ENCODE measurements around the gene RPL10A.

The RPL10A gene

DNA sequence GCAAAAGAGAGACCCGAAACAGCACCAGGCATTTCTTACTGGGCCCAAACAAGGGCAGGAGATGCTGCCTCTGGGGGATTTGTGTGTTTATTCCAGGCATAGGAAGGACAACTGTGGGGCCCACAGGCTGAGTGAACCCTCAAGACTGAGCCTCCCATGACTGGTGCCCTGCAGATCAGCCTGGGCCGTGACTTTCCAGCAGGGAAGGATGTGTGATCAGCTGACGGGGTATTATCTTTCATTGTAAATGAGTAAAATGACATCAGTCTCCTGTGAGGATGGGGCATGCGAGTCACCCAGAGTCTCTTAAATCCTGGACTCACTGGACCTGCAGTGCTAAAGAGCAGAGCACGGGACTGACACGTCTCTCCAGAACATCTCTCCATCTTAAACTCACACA is 32.6 kb downstream of the RPL10A start:
- Histone ChIP-seq H3K9me3 (ENCODE audit: control insufficient read depth, insufficient read depth, low read length) (no peaks in the 10 kb centered on the region), H4K20me1 (ENCODE audit: control insufficient read depth, insufficient read depth, low read depth, low read length) (no peaks in the 10 kb centered on the region), H3F3A (ENCODE audit: control insufficient read depth, insufficient read depth) (no peaks in the 10 kb centered on the region), H3K4me1 (ENCODE audit: control insufficient read depth, low read length) (peaks cover 9% of the 10 kb centered on the region), H3K4me3 (ENCODE audit: low read length) (no peak overlapping the region), H3K79me2 (ENCODE audit: control insufficient read depth, low read length) (no peaks in the 10 kb centered on the region), H3K9me2 (replicated peaks; ENCODE audit: control insufficient read depth, low read length) (no peaks in the 10 kb centered on the region), H3K36me3 (ENCODE audit: control insufficient read depth, low read length) (no peaks in the 10 kb centered on the region), H3K27ac (ENCODE audit: low read depth, low read length) (no peak overlapping the region), H3K4me2 (ENCODE audit: low read length) (no peak overlapping the region), H3K27me3 (ENCODE audit: control insufficient read depth, low read length) (peaks cover 59% of the 10 kb centered on the region)
- no peak for TF ChIP-seq EZH2phosphoT487 (IDR thresholded peaks at IDR 0.05; ENCODE audit: borderline replicate concordance, low read length)
- TF ChIP-seq, protein P1, sequence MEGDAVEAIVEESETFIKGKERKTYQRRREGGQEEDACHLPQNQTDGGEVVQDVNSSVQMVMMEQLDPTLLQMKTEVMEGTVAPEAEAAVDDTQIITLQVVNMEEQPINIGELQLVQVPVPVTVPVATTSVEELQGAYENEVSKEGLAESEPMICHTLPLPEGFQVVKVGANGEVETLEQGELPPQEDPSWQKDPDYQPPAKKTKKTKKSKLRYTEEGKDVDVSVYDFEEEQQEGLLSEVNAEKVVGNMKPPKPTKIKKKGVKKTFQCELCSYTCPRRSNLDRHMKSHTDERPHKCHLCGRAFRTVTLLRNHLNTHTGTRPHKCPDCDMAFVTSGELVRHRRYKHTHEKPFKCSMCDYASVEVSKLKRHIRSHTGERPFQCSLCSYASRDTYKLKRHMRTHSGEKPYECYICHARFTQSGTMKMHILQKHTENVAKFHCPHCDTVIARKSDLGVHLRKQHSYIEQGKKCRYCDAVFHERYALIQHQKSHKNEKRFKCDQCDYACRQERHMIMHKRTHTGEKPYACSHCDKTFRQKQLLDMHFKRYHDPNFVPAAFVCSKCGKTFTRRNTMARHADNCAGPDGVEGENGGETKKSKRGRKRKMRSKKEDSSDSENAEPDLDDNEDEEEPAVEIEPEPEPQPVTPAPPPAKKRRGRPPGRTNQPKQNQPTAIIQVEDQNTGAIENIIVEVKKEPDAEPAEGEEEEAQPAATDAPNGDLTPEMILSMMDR (IDR thresholded peaks at IDR 0.05; ENCODE audit: low read depth, low read length, poor library complexity, severe bottlenecking) = no peak

DNA sequence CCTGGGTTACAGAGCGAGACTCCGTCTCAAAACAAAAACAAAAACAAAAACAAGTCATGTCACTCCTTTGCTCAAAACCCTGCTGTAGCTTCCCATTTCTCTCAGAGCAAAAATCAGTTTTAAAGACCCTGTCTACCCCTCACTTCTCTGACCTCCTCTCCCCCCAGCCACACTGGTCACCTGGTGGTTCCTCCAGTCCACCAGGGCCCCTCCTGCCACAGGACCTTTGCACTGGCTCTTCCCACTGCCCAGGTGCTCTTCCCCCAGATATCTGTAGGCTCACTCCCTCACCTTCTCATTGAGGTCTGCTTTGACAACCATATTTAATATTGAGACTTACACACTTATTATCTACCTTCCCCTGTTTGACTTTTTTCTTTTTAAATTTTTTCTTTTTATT is 33.6 kb downstream of the RPL10A start:
- no peaks in the 10 kb centered on the region for H3F3A ChIP-seq (ENCODE audit: control insufficient read depth, insufficient read depth)
- H3K4me1 ChIP-seq (ENCODE audit: control insufficient read depth, low read length) = peaks cover 9% of the 10 kb centered on the region
- H3K79me2 ChIP-seq (ENCODE audit: control insufficient read depth, low read length) = no peaks in the 10 kb centered on the region
- no peaks in the 10 kb centered on the region for H3K9me2 ChIP-seq (replicated peaks; ENCODE audit: control insufficient read depth, low read length)
- no peak overlapping the region for H3K4me3 ChIP-seq (ENCODE audit: low read length)
- H4K20me1 ChIP-seq (ENCODE audit: control insufficient read depth, insufficient read depth, low read depth, low read length) = no peaks in the 10 kb centered on the region
- H3K27ac ChIP-seq (ENCODE audit: low read depth, low read length) = no peak overlapping the region
- H3K27me3 ChIP-seq (ENCODE audit: control insufficient read depth, low read length) = peaks cover 56% of the 10 kb centered on the region
- H3K9me3 ChIP-seq (ENCODE audit: control insufficient read depth, insufficient read depth, low read length) = no peaks in the 10 kb centered on the region
- TF ChIP-seq, protein P1 (IDR thresholded peaks at IDR 0.05; ENCODE audit: low read depth, low read length, poor library complexity, severe bottlenecking) = no peak
- TF ChIP-seq EZH2phosphoT487 (IDR thresholded peaks at IDR 0.05; ENCODE audit: borderline replicate concordance, low read length) = no peak
- H3K4me2 ChIP-seq (ENCODE audit: low read length) = no peak overlapping the region
- no peaks in the 10 kb centered on the region for H3K36me3 ChIP-seq (ENCODE audit: control insufficient read depth, low read length)

DNA sequence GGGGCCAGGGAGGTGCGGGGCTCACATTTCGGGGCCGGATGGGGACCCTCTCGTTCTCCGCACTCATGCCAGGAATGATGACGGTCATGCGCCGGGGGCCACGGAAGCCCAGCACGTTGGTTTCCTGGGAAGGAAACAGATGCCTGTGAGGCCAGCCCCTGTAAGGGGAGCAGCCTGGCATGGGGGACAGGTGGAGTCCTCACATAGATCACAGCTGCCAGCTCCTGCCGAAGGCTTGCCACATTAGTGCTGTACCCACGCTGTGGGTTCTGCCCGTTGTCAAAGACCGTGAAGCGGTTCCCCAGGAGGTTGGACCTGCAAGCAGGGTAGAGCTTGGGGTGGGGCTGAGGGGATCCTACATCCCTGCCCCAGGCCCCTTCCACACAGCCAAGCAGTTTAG is 35.3 kb downstream of the RPL10A start:
- Histone ChIP-seq H3K4me2 (ENCODE audit: low read length) (no peak overlapping the region), H3K9me3 (ENCODE audit: control insufficient read depth, insufficient read depth, low read length) (no peaks in the 10 kb centered on the region), H3K79me2 (ENCODE audit: control insufficient read depth, low read length) (no peaks in the 10 kb centered on the region), H4K20me1 (ENCODE audit: control insufficient read depth, insufficient read depth, low read depth, low read length) (no peaks in the 10 kb centered on the region), H3K27me3 (ENCODE audit: control insufficient read depth, low read length) (peaks cover 49% of the 10 kb centered on the region), H3K27ac (ENCODE audit: low read depth, low read length) (no peak overlapping the region), H3K4me3 (ENCODE audit: low read length) (no peak overlapping the region), H3K9me2 (replicated peaks; ENCODE audit: control insufficient read depth, low read length) (no peaks in the 10 kb centered on the region), H3F3A (ENCODE audit: control insufficient read depth, insufficient read depth) (no peaks in the 10 kb centered on the region), H3K36me3 (ENCODE audit: control insufficient read depth, low read length) (no peaks in the 10 kb centered on the region), H3K4me1 (ENCODE audit: control insufficient read depth, low read length) (no peaks in the 10 kb centered on the region)
- TF ChIP-seq EZH2phosphoT487 (IDR thresholded peaks at IDR 0.05; ENCODE audit: borderline replicate concordance, low read length) = no peak
- TF ChIP-seq, protein P1 (IDR thresholded peaks at IDR 0.05; ENCODE audit: low read depth, low read length, poor library complexity, severe bottlenecking) = no peak

Measured in DOHH2 (cell line).